Measurements from ENCODE around the gene RUSC2.
"Not testable (repeated sequence)": the region's sequence is repeated elsewhere in the genome, so short reads cannot be mapped to it uniquely, and the experiment has no call there.

Gene RUSC2

GRCh38 chr9:35518981-35519679 lies 29.2 kb downstream of the RUSC2 start:
- TF ChIP-seq, protein P1, sequence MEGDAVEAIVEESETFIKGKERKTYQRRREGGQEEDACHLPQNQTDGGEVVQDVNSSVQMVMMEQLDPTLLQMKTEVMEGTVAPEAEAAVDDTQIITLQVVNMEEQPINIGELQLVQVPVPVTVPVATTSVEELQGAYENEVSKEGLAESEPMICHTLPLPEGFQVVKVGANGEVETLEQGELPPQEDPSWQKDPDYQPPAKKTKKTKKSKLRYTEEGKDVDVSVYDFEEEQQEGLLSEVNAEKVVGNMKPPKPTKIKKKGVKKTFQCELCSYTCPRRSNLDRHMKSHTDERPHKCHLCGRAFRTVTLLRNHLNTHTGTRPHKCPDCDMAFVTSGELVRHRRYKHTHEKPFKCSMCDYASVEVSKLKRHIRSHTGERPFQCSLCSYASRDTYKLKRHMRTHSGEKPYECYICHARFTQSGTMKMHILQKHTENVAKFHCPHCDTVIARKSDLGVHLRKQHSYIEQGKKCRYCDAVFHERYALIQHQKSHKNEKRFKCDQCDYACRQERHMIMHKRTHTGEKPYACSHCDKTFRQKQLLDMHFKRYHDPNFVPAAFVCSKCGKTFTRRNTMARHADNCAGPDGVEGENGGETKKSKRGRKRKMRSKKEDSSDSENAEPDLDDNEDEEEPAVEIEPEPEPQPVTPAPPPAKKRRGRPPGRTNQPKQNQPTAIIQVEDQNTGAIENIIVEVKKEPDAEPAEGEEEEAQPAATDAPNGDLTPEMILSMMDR (IDR thresholded peaks at IDR 0.05; ENCODE audit: low read depth, low read length): no peak
- H3K4me3 ChIP-seq (ENCODE audit: low read depth, low read length): no peak overlapping the region
- in situ Hi-C loops (cut with HindIII; ENCODE audit: low sequenced_read_pairs): no loop called here
- peak; percentile 36 for DNase-seq (ENCODE audit: low read depth, low spot score)

DNA sequence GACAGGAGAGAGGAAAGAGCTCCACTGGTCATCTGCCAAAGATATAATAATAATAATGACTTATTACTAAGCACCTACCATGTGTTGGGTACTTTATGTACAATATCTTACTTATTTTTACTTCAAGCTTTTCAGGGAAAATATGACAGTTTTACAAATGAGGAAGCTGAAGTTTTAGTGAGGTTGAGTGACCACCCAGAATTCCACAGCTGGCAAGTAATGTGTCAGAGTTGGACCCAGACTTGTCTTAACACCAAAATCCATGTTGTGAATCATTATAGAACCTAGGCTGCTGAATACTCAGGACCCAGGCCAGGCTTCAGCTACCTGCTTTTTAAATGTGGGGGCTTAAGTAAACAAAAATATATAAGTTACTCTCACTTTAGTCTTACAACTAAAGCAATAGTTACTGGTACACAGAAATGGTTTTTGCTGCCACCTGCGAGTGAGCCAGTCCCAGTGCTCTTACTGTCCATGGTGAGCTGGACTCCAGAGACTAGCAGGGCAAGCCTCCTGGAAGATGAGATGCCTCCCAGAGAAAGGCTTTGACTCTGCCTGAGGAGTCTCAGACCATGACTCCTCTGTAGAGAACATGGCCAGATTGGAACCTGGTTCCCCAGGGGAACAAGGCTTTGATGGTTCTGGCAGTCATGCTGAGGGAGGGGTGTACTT lies 29.9 kb downstream of the RUSC2 start:
- no peak overlapping the region for H3K4me3 ChIP-seq (ENCODE audit: low read depth, low read length)
- TF ChIP-seq, protein P1 (IDR thresholded peaks at IDR 0.05; ENCODE audit: low read depth, low read length): no peak

GRCh38 chr9:35520364-35520710 lies 30.4 kb downstream of the RUSC2 start:
- DNase-seq (ENCODE audit: low read depth, low spot score): no peak
- in situ Hi-C loops (cut with HindIII; ENCODE audit: low sequenced_read_pairs): no loop called here
- TF ChIP-seq, protein P1 (IDR thresholded peaks at IDR 0.05; ENCODE audit: low read depth, low read length): no peak

More for the DNA sequence above, 29.9 kb downstream of the RUSC2 start:
- in situ Hi-C loops (cut with HindIII; ENCODE audit: low sequenced_read_pairs): no loop called here
- no peak for DNase-seq (ENCODE audit: low read depth, low spot score)

DNA sequence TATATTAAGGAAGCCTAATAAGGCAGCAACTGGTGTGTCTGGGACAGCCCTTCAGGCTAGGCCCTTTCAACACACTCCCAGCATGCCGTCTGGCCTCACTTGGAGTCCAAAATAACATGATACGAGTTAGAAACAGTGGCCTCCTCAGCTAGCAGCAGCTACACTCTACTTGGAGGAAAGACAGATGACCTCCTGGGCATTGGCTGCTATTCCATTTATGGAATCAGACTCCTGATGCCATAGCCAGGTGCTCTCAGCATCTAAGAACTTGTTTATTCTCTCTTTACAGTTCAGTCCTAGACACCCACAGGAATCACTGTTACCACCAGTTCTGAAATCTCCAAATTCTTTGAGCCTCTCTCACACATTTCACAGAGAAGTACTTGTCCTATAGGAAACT lies 31.8 kb downstream of the RUSC2 start:
- in situ Hi-C loops (cut with HindIII; ENCODE audit: low sequenced_read_pairs): no loop called here
- DNase-seq (ENCODE audit: low read depth, low spot score): peak; percentile 74
- no peak overlapping the region for H3K4me3 ChIP-seq (ENCODE audit: low read depth, low read length)
- TF ChIP-seq, protein P1 (IDR thresholded peaks at IDR 0.05; ENCODE audit: low read depth, low read length): no peak

More at GRCh38 chr9:35520364-35520710, 30.4 kb downstream of the RUSC2 start:
- no peak overlapping the region for H3K4me3 ChIP-seq (ENCODE audit: low read depth, low read length)

- TF ChIP-seq, protein P1 (IDR thresholded peaks at IDR 0.05; ENCODE audit: low read depth, low read length): peak; percentile 22
- in situ Hi-C loops (cut with HindIII; ENCODE audit: low sequenced_read_pairs): no loop called here
- no peak overlapping the region for H3K4me3 ChIP-seq (ENCODE audit: low read depth, low read length)
- DNase-seq (ENCODE audit: low read depth, low spot score): no peak
Observed at GRCh38 chr9:35522187-35522586, 32.3 kb downstream of the RUSC2 start.

- TF ChIP-seq, protein P1 (IDR thresholded peaks at IDR 0.05; ENCODE audit: low read depth, low read length): no peak
- H3K4me3 ChIP-seq (ENCODE audit: low read depth, low read length): no peak overlapping the region
- no peak for DNase-seq (ENCODE audit: low read depth, low spot score)
- in situ Hi-C loops (cut with HindIII; ENCODE audit: low sequenced_read_pairs): no loop called here
Observed at GRCh38 chr9:35522700-35523099, 32.8 kb downstream of the RUSC2 start.

DNA sequence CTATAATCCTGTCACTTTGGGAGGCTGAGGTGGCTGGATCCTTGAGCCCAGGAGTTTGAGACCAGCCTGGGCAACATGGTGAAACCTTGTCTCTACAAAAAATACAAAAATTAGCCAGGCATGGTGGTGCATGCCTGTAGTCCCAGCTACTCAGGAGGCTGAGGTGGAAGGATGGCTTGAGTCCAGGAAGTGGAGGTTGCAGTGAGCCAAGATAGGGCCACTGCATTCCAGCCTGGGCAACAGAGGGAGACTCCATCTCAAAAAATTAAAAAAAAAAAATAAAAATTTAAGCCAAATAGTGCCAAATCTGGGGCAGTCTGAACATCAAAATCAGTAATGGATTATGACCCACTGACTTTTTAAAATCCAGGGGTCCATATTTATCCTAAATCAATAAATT lies 33.6 kb downstream of the RUSC2 start:
- in situ Hi-C loops (cut with HindIII; ENCODE audit: low sequenced_read_pairs); H3K4me3 ChIP-seq (ENCODE audit: low read depth, low read length); DNase-seq (ENCODE audit: low read depth, low spot score): not testable (repeated sequence)

Measured in astrocyte of the spinal cord (primary cell).